GM18507 (cell line): Measurements from ENCODE around the gene RAB40C.
A peak's percentile ranks its signal among the peaks of the same experiment; 100 is the strongest.

ENCODE experiments used
- DNase-seq: peaks from one replicate; pipeline ENCODE4 v3.0.0; 2011; ENCODE audit warnings: low read depth; ENCODE audit not compliant: insufficient read length; ENCODE audit errors: extremely low spot score
- FAIRE-seq: peaks from 2 replicates; lab custom pipeline; 2011; peaks lifted over from hg19 to GRCh38; lab: Jason Lieb, UNC

RAB40C gene

GRCh38 chr16:603933-604332 lies 14.1 kb downstream of the RAB40C start:
- FAIRE-seq (no peak), DNase-seq (no peak)

- DNase-seq = no peak
- FAIRE-seq = no peak
Measured at GRCh38 chr16:606656-607307, 16.9 kb downstream of the RAB40C start.

DNA sequence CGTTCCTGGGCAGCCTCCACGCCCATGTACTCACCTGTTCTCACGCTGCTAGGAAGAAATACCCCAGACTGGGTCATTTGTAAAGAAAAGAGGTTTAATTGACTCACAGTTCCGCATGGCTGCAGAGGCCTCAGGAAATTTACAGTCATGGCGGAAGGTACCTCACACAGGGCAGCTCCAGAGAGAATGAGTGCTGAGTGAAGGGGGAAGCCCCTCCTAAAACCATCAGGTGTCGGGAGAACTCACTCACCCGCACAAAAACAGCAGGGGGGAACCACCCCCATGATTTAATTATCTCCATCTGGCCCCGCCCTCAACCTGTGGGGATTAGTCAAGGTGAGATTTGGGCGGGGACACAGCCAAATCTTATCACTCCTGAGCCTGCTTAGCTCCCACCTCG lies 18.2 kb downstream of the RAB40C start:
- DNase-seq (no peak), FAIRE-seq (no peak)

- FAIRE-seq (no peak), DNase-seq (no peak)
Measured at GRCh38 chr16:609316-609715, 19.4 kb downstream of the RAB40C start.

- no peak for DNase-seq
- FAIRE-seq = no peak
Measured at GRCh38 chr16:609984-610383, 20.1 kb downstream of the RAB40C start.

- DNase-seq (peak; percentile 51), FAIRE-seq (peak; percentile 41)
Measured at GRCh38 chr16:610513-611381, 20.9 kb downstream of the RAB40C start.

- DNase-seq (no peak), FAIRE-seq (no peak)
Measured at GRCh38 chr16:615122-615521, 25.3 kb downstream of the RAB40C start.

DNA sequence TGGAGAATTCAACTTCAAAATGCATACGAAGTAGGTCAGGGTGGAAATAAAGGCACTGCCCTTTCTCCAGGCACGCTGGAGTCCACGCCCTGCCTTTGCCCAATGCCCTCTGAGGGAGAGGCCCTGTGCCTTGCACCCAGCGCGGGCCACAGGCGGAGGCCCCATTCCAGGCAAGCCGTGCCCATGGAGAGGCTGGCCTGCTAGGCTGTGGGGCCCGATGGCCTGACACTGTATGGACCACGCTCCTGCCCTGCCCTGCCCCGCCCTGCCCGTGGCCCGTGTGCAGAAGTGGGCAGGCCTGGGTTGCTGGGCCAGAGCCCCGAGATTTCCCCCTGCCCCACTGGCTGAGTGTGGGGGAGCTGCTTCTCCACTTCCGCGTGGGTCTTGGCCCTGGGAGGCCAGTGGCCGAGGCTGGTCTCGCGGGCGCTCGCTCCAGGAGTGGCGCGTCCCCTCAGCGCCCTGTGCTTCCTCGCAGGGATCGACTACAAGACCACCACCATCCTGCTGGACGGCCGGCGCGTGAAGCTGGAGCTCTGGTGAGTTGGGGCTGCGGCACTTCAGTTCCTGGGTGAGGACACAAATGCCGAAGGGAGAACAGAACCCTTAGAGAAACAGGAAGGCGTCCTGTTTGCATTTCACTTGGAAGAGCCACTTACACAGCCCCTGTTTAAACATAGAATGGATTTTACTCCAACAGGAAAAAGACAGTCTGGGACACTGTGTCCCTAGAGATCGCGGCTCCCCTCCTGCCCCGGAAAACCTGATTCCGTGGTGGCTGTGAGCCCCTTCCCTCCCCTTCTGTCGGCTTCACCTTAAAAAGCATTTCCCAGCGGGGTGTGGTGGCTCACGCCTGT lies 27.1 kb downstream of the RAB40C start:
- no peak for FAIRE-seq
- no peak for DNase-seq

GRCh38 chr16:617855-618254 lies 28.0 kb downstream of the RAB40C start:
- no peak for FAIRE-seq
- DNase-seq = no peak

GRCh38 chr16:619476-620100 lies 29.7 kb downstream of the RAB40C start:
- DNase-seq = no peak
- no peak for FAIRE-seq

DNA sequence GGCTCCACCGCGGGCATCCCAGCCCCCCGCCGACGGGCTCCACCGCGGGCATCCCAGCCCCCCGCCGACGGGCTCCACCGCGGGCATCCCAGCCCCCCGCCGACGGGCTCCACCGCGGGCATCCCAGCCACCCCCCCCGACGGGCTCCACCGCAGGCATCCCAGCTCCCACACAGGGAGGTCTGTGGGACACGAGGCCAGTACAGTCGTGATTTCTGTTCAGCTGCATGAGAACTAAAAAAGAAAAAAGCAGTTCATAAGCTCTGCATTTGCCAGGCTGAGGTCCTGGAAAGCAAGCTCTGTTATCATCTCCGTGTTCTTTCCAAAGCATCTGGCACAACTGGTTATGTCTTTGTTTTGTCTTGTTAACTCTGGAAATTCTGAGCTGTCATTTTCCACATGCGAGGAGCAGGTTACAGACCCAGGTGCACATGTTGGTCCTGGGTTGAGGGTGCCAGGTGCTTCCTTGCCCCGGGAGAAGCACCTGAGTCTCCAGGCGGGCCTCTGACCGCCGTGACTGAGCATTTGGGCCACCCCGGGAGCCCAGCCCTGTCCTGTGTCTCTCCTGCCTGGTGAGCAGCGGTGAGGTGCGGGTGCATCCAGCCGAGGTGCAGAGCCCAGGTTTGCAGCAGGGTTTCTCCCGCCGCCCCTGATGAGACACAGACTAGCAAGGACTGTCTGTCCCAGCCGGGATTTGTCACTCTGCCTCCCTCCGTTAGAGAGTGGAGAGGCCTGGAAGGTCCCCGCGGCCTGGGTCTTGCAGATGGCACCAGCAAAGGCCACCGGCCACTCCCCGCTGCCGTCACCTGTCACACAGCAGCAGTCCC lies 31.0 kb downstream of the RAB40C start:
- DNase-seq = no peak
- no peak for FAIRE-seq

DNA sequence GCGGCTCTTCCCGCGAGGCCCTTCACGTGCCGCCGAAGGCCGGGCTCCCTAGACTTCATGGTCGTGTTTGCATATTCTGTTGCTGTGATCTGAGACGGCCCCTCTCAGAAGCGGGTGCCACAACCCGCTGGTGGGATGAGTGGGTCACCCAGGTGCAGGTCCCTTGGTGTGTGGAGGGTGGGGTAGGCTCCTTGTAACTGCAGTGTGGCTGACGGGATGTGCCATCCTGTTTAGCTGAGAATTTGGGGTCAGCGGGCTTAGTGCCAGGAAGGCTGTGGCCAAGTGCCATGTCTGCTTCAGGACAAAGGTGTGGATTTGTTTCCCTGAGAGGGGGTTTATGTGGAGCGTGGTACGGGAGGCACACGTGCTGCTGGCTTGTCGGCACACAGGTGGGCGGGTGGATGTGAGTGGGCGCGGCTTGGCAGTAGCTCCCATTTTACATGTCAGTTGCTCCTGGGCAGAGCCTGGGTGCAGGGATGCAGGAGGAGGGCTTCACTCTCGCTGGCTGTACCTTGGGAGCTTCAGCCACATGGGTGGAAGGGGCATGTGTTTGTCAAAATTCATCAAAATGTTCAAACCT lies 31.8 kb downstream of the RAB40C start:
- FAIRE-seq (no peak), DNase-seq (no peak)

- FAIRE-seq (no peak), DNase-seq (no peak)
Measured at GRCh38 chr16:622920-623280, 33.0 kb downstream of the RAB40C start.

- no peak for DNase-seq
Measured at GRCh38 chr16:624526-625070, 34.7 kb downstream of the RAB40C start.

DNA sequence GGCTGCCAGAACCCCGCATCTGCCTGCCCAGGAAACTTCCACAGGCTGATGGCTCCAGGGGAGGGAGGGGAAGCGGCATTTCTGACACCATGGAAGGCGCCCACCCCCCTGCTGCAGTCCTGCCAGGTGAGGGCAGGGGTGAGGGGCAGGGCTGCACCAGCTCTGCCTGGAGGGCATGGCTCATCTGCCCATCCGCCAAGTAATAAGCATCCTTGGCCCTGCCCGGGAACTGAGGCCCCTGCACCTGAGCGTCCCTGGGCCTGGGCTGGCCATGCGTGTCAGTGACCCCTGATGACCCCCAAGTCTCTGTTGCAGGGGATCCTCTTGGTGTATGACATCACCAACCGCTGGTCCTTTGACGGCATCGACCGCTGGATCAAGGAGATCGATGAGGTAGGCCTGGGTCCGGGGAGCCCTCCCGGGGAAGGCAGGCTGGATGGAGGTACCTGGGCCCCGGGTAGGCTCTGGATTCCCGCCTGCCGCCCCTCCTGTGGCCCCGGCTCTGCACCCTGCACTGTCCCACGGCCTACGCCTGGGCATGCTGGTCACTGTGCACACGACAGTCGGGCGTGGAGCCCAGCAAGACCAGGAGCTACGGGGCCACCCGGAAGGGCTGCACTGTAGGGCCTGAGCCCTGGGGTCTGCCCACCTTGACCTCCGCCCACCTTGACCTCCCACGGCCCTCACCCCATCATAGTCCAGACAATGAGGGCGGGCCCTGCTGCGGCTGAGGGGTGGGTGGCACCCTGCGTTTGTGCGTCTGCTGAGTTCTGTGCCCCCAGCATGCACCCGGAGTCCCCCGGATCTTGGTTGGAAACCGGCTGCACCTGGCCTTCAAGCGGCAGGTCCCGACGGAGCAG lies 35.5 kb downstream of the RAB40C start:
- no peak for DNase-seq
- FAIRE-seq = no peak

More at GRCh38 chr16:624526-625070, 34.7 kb downstream of the RAB40C start:
- FAIRE-seq = no peak

GRCh38 chr16:625977-626765 lies 36.3 kb downstream of the RAB40C start:
- DNase-seq (no peak), FAIRE-seq (no peak)
